ENCODE data around the gene ARHGAP31. TPM values are rescaled to one million over a fixed set of nuclear protein-coding genes. Genes with fewer than 3 reads are reported as not detected.

ARHGAP31 gene
- polyA plus RNA-seq, 1 donor from 2014 or later = not detected

GRCh38 chr3:119314821-119315220 lies 20.6 kb downstream of the ARHGAP31 start:
- H3K79me2 ChIP-seq (replicated peaks; ENCODE audit: insufficient read depth, low read length) = no peaks in the 10 kb centered on the region

GRCh38 chr3:119315600-119316312 lies 21.6 kb downstream of the ARHGAP31 start:
- Histone ChIP-seq H3K27ac (ENCODE audit: low read length) (no peak overlapping the region), H2AFZ (ENCODE audit: low read depth, low read length) (no peak overlapping the region), H3K9me2 (ENCODE audit: insufficient read depth, low read length) (no peaks in the 10 kb centered on the region), H3K36me3 (ENCODE audit: insufficient read depth, low read length) (no peaks in the 10 kb centered on the region), H3K4me2 (ENCODE audit: low read length) (no peak overlapping the region), H4K20me1 (ENCODE audit: insufficient read depth) (no peaks in the 10 kb centered on the region), H3K4me3 (ENCODE audit: low read length) (no peak overlapping the region), H3K27me3 (ENCODE audit: insufficient read depth, low read depth, low read length) (no peaks in the 10 kb centered on the region), H3K9ac (ENCODE audit: low read length) (no peak overlapping the region), H3F3A (ENCODE audit: insufficient read depth, low read length, poor library complexity, severe bottlenecking) (no peaks in the 10 kb centered on the region), H3K9me3 (ENCODE audit: low read length) (no peaks in the 10 kb centered on the region), H3K79me2 (replicated peaks; ENCODE audit: insufficient read depth, low read length) (no peaks in the 10 kb centered on the region)
- no peak for TF ChIP-seq POLR2AphosphoS5 (IDR thresholded peaks at IDR 0.05)
- TF ChIP-seq EZH2 (IDR thresholded peaks at IDR 0.05; ENCODE audit: borderline replicate concordance, insufficient read depth, low read length, poor library complexity, severe bottlenecking) = no peak
- TF ChIP-seq CTCF (IDR thresholded peaks at IDR 0.05; ENCODE audit: poor library complexity, severe bottlenecking) = no peak
- no peak for TF ChIP-seq REST (IDR thresholded peaks at IDR 0.05; ENCODE audit: borderline replicate concordance)
- no peak for TF ChIP-seq SMC3 (conservative IDR thresholded peaks at IDR 0.05; ENCODE audit: poor library complexity)
- no peak for TF ChIP-seq EP300 (conservative IDR thresholded peaks at IDR 0.05; ENCODE audit: poor library complexity, severe bottlenecking)
- TF ChIP-seq RAD21 (conservative IDR thresholded peaks at IDR 0.05) = no peak
- no peak for TF ChIP-seq TAF1 (IDR thresholded peaks at IDR 0.05; ENCODE audit: low read depth)
- TF ChIP-seq MXI1 (conservative IDR thresholded peaks at IDR 0.05; ENCODE audit: poor library complexity, severe bottlenecking) = no peak

More at GRCh38 chr3:119314821-119315220, 20.6 kb downstream of the ARHGAP31 start:
- Histone ChIP-seq H2AFZ (ENCODE audit: low read depth, low read length) (no peak overlapping the region), H3K9me2 (ENCODE audit: insufficient read depth, low read length) (no peaks in the 10 kb centered on the region), H3K9me3 (ENCODE audit: low read length) (no peaks in the 10 kb centered on the region), H4K20me1 (ENCODE audit: insufficient read depth) (no peaks in the 10 kb centered on the region), H3K27ac (ENCODE audit: low read length) (no peak overlapping the region), H3K4me3 (ENCODE audit: low read length) (no peak overlapping the region), H3K27me3 (ENCODE audit: insufficient read depth, low read depth, low read length) (no peaks in the 10 kb centered on the region), H3K4me2 (ENCODE audit: low read length) (no peak overlapping the region), H3K36me3 (ENCODE audit: insufficient read depth, low read length) (no peaks in the 10 kb centered on the region), H3K9ac (ENCODE audit: low read length) (no peak overlapping the region), H3F3A (ENCODE audit: insufficient read depth, low read length, poor library complexity, severe bottlenecking) (no peaks in the 10 kb centered on the region)
- no peak for TF ChIP-seq REST (IDR thresholded peaks at IDR 0.05; ENCODE audit: borderline replicate concordance)
- TF ChIP-seq EZH2 (IDR thresholded peaks at IDR 0.05; ENCODE audit: borderline replicate concordance, insufficient read depth, low read length, poor library complexity, severe bottlenecking) = no peak
- TF ChIP-seq TAF1 (IDR thresholded peaks at IDR 0.05; ENCODE audit: low read depth) = no peak
- TF ChIP-seq MXI1 (conservative IDR thresholded peaks at IDR 0.05; ENCODE audit: poor library complexity, severe bottlenecking) = no peak
- TF ChIP-seq RAD21 (conservative IDR thresholded peaks at IDR 0.05) = no peak

Data from neural cell (in vitro differentiated cells).